Glomerular visceral epithelial cell (primary cell): ENCODE measurements around the gene PAM.
"Not testable (repeated sequence)": the region's sequence is repeated elsewhere in the genome, so short reads cannot be mapped to it uniquely, and the experiment has no call there.

Source experiments
- DNase-seq: peaks from one replicate; pipeline ENCODE4 v3.0.0-alpha.2; 2016; ENCODE audit errors: extremely low spot score

PAM gene

GRCh38 chr5:102901424-102902134 lies 146.5 kb downstream of the PAM start:
- DNase-seq, result no peak

GRCh38 chr5:102902135-102902448 lies 147.0 kb downstream of the PAM start:
- DNase-seq, result peak; percentile 12

GRCh38 chr5:102902647-102903046 lies 147.5 kb downstream of the PAM start:
- DNase-seq, result no peak

GRCh38 chr5:102903074-102903871 lies 148.2 kb downstream of the PAM start:
- no peak for DNase-seq

GRCh38 chr5:102905056-102905455 lies 150.0 kb downstream of the PAM start:
- no peak for DNase-seq

- not testable (repeated sequence) for DNase-seq
Measured at GRCh38 chr5:102907099-102907498, 152.0 kb downstream of the PAM start.

- peak; percentile 75 for DNase-seq
Measured at GRCh38 chr5:102910240-102911226, 155.4 kb downstream of the PAM start.

GRCh38 chr5:102911973-102912372 lies 156.9 kb downstream of the PAM start:
- DNase-seq, result peak; percentile 81

GRCh38 chr5:102916109-102916508 lies 161.0 kb downstream of the PAM start:
- no peak for DNase-seq

- DNase-seq, result no peak
Measured at GRCh38 chr5:102918986-102919610, 164.0 kb downstream of the PAM start.

GRCh38 chr5:102920762-102921161 lies 165.7 kb downstream of the PAM start:
- no peak for DNase-seq

GRCh38 chr5:102921341-102922044 lies 166.4 kb downstream of the PAM start:
- DNase-seq, result no peak

- no peak for DNase-seq
Measured at GRCh38 chr5:102922111-102922720, 167.1 kb downstream of the PAM start.

GRCh38 chr5:102922799-102923477 lies 167.8 kb downstream of the PAM start:
- DNase-seq, result no peak

GRCh38 chr5:102924963-102925362 lies 169.9 kb downstream of the PAM start:
- no peak for DNase-seq

- no peak for DNase-seq
Measured at GRCh38 chr5:102927007-102927406, 171.9 kb downstream of the PAM start.

GRCh38 chr5:102930244-102930643 lies 175.1 kb downstream of the PAM start:
- no peak for DNase-seq

- DNase-seq, result no peak
Measured at GRCh38 chr5:102931085-102931725, 176.1 kb downstream of the PAM start.

GRCh38 chr5:102932781-102933180 lies 177.7 kb downstream of the PAM start:
- DNase-seq, result no peak

- no peak for DNase-seq
Measured at GRCh38 chr5:102933316-102933715, 178.2 kb downstream of the PAM start.
